Stimulated activated CD4-positive, alpha-beta T cell treated with anti-CD3 and anti-CD28 coated beads, Interleukin-1b, Interleukin-23, amount 100 ng/mL, for 48 hours (primary cell): ENCODE measurements around the gene PDIA2.
"Not testable (repeated sequence)": the region's sequence is repeated elsewhere in the genome, so short reads cannot be mapped to it uniquely, and the experiment has no call there.

Source experiments
- DNase-seq: peaks from one replicate; pipeline ENCODE4 v3.0.0-alpha.2; 2020

PDIA2 gene

DNA sequence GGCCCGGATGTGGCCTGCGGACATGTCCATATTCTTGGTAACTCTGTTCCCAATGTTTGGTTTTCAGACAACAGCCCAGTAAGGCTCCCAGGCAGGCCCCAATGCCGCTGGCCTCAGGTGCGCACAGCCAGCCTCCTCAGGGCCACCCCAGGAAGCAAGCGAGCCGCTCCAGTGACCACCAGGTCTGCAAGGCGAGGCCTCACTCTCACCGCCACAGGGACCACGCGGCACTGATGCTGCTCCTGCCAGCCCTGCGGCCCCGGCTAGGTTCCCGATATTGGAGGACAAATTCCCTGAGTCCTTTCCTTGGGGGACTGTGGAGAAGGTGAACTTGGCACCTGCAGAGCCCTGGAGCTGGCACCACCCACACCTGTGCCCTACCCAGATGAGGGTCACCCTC lies 19.0 kb downstream of the PDIA2 start:
- DNase-seq, result no peak

DNA sequence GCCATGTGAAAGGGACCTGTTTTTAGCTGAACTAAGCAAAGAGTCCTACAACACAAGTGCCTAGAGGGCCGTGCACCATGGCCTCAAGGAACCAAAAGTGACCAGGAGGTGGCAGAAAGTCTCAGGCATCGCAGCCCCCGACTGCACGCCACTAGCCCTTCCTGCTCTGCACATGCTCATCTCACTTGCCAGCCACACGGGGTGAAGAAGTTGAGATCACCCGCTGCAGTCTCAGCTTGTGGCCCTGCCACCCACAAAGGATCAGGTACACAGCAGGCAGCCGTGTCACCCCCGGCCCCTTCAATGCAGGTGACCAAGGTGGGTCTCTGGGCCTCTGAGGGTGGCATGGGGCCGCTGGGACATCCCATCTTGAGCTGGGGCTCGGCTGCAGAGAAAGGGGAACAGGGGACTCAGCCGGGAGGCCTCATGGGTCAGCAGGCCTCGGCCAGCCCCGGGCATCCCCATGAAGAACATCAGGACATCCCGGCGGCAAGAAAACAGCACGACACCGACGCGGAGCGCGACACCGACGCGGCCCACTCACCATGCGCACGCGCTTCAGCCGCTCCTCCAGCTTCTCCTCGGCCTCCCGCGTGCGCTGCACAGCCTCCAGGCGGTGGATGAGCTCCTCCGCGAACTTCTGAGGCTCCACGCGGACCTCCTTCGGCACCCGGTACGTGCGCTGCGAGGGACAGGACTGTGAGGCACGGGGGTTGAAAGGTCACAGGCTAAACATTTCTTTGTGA lies 21.0 kb downstream of the PDIA2 start:
- DNase-seq, result no peak

DNA sequence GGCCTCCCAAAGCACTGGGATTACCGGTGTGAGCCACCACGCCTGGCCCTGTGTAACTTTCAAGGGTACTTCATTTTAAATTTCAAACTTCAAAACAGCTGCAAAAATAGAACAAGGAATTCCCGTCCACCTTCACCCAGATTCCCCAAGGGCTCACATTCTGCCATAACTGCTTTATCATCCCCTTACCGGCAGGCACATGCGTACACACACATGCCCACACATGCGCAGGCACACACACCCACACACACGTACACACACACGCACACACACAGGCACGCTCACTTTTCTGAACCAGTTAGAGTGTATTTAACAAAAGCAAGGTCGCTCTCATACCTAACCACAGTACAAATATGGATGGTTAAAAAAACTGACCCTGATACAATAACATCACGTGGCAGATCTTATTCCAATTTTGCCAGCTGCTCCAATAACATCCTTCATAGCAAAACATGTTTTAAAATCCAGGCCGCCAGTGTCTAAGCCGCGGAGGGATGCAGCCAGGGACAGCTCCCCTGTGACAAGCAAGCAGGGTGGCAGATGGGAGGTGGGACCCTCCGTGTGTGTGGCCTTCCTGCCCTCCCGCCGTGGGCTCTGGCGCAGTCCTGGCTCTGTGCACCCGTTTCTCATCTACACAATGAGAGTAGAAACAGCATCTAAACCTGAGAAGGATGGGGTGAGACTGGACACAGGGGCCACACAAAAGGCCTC lies 23.1 kb downstream of the PDIA2 start:
- DNase-seq, result no peak

DNA sequence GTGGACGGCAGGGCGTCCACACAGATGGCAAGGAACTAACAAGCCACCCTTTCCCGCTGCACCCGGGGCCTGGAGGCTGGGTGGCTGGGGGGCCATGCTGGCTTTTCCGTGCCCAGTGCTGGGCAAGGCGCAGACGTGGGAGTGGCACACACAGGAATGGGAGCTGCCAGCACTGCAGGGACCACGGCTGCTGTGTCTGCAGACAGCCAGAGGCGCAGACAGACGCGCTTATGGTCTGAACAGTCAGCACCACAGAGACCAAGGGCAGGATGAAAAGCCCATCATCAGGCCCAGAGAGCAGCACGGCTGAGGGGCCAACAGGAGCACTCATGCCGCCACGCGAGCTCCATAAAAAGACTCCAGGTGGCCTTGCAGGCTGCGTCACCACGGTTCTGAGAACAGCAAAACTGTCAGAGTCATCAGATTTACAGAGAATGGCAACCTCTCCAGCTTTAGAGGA lies 24.0 kb downstream of the PDIA2 start:
- no peak for DNase-seq

DNA sequence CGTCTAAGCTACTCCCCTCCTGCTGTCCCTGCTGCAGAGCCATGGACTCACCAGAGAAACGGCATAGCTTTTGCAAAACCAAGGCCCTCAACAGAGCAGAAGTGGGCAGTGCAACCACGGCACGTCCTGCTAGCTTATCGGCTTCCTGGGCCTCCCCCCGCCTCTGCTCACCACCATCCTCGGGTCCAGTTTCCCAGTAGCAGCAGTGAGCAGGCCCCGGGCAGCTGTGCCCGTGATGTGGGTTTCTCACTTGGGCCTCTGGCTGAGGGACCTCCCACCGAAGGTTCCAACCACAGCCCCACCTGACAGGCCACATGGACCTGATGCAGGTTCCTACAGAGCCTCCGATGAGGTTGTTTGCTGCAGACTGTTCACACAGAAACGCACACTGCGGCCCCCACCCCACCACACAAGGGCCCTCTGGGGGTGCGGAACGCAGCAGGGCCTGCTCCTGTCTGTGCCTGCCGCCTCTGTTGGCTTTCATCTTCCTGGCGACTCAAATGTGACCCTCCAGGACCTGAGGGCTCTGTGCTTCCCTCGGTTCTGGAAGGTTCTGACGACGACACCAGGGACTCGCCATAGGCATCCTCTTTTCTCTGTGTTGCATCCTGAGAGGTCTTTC lies 24.8 kb downstream of the PDIA2 start:
- no peak for DNase-seq

DNA sequence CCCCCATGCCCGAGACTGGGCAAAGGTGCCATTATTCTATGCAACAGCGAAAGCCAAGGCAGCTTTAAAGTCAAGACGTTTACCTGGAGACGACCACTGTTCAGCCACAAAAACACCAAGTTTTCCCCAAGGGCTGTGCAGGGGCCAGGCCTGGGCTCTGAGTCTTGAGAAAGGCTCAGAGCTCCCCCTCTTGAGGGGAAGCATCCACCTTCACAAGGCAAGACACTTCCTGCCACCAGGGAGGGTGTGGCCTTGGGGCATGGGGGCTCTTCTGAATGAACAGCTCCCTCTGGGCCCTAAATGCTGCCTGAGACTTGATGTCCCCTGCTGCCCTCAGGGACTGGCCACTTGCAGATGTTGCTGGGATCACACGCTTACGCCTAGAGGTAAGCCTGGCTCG lies 26.5 kb downstream of the PDIA2 start:
- DNase-seq, result no peak

DNA sequence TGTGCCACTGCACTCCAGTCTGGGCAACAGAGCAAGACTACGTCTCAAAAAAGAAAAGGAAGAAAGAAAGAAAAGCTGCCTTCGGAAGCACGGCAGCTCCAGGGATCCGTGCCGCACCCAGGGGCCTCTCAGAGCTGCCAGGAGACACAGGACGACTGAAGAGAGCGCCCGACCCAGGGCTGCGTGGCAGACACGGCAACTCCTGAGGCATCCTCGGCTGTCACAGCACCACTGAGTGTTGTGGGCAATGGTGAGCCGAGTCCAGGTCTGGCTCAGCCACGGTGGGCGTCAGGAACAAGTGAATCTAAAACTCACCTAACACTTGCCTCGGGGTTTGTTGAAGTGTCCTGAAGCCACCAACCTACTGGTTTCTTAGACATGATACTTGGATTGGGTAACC lies 28.8 kb downstream of the PDIA2 start:
- DNase-seq, result no peak

DNA sequence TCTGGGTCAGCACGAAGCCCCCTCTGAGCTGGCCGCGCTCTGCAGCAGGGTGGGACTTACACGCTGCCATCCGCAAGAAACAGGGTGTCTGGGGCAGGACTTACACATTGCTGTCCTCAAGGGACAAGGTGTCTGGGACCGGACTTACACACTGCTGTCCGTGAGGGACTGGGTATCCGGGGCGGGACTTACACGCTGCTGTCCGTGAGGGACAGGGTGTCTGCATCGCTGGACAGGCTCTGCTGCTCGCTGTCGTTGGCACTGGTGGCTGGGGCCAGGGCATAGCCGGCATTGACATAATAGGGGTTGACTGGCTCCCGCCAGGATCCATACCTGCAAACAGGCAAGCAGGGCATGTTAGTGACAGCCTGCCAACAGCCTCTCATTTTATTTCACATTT lies 31.4 kb downstream of the PDIA2 start:
- no peak for DNase-seq

DNA sequence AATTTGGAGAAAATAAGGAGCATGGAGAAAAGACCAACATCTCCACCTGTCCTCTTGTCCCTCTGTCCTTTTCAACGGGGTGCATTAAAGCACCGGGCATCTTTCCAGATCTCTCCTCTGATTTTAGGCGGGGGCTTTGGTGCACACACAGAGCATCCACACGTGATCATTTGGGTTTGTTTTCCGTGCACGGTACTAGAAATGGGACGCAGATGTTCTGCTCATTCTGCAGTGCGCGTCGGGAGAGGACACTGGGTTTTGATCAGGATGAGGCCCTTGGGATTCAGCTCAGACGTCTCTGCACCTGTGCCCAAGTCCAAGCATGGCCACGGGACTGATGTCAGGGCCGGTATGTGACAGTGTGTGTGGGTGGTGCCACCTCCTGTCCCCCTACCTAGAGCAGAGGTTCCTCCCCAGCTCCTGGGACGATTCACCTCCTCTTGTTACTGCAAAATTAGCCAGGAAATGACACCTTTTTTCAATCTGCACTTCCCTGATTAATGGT lies 31.9 kb downstream of the PDIA2 start:
- no peak for DNase-seq

DNA sequence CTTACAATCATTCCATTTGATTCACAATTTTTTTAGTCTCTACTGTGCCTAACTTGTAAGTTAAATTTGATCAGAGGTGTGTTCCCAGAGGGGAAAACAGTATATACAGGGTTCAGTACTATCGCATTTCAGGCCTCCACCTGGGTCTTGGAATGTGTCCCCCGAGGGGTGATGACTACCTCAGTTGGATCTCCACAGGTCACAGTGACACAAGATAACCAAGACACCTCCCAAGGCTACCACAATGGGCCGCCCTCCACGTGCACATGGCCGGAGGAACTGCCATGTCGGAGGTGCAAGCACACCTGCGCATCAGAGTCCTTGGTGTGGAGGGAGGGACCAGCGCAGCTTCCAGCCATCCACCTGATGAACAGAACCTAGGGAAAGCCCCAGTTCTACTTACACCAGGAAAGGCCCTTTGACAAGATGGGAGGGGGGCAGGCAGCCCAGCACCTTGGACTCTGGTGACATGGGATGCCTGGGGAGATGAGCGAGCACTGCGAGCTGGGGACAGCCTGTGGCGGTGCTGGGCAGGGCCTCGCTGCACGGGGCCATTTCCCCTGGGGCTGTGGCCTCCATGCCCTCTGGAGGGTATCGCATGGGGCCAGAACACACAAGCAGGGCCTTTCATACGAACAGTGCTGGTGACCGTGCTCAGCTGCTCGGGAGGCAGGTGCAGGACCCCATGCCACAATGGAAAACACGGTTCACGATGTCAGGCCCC lies 33.9 kb downstream of the PDIA2 start:
- no peak for DNase-seq

DNA sequence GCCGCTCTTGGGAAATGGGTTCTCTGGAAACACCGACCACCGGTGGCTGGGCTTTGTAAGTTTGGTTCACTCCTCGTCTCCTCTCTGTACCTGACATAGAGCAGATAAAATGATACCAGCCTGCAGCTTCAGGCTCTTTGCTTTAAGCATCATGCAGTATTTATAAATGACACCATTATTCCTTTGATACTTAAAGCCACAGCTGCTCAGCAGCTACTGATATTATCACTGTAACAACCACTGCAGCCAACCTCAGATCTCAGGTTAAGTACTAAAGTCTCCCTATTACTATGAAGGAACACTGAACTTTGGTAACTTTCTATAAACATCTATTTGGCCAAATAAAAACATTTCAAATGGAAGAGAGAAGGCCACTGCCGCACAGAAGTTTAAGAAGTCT lies 34.6 kb downstream of the PDIA2 start:
- DNase-seq, result no peak

DNA sequence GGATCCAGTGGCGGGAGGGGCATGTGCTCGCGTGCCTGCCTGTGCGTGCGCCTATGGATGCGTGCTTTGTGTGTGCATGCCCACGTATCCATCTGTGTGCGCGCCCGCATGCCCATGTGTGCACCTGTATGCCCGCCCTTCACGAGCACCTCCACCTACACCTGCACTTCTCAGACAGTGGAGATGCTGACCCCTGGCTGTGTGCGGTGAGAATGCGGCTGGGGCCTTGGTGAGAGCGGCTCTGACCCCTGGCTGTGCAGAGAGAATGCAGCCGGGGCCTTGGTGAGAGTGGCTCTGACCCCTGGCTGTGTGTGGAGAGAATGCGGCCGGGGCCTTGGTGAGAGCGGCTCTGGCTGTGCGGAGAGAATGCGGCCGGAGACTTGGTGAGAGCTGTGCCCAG lies 35.7 kb downstream of the PDIA2 start:
- DNase-seq, result no peak

DNA sequence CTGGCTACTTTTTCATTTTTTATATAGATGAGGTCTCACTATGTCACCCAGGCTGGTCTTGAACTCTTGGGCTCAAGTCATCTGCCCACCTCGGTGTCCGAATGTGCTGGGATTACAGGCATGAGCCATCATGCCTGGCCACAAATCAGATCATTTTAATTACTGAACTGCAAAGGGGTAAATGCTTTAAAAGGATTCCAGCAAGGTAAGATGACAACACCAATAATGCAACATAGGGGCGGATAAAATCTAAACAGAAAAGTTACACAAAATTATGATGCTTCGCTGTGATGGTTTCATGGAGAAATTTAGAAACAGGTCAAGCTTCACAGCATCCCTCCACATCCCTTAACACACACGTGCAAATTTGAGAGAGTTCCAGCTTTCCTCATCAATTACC lies 37.2 kb downstream of the PDIA2 start:
- no peak for DNase-seq

DNA sequence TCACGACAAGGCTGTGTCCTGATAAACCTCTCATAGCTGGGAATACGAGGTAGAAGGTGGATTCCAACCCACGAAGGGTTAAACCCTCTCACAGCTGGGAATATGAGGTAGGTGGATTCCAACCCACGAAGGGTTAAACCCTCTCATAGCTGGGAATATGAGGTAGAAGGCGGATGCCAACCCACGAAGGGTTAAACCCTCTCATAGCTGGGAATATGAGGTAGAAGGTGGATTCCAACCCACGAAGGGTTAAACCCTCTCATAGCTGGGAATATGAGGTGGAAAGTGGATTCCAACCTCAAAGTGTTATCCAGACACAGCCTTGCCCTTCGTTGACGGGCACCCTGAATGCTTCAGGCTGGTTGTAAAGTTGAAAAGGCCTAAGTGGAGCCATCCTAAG lies 38.6 kb downstream of the PDIA2 start:
- DNase-seq, result no peak

DNA sequence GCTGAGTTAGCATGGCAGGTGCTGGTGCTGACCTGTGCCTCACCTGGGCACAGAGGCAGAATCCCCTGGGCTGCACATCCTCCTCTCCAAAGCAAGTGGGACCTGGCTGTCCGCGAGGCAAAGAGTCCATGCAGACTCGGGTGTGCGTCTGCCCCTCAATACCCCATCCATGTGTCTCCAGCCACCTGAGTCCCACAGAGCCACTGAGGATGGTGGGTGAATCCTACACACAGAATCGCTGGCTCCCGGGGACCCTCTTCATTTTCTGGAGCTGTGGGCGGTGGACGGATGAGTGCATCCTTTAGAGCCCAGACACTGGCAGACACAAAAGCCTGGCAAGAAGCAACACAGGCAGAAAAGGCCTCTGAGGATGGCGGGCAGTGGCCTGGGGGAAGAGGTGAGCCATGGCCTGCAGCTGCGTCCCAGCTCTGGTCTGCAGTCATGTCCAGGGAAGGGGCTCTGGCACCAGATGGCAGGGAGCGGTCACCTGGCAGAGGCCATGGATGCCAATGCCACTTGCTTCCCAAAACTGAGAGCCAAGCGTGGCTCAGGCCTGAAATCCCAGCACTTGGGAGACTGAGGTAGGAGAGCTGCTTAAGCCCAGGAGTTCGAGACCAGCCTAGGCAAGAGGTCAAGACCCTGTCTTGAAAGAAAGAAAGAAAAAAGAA lies 39.6 kb downstream of the PDIA2 start:
- no peak for DNase-seq

DNA sequence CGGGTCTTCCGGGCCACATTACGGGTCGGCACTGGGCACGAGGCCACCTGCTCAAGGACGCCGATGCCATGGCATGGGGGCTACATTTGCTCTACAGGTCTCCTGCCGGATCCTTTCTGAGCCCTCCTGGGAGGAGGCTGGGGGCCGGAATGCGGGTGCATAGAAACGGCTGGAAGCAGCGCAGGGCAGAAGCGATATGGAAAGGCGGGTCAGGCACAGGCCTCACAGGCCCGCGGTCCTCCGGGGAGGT lies 41.2 kb downstream of the PDIA2 start:
- no peak for DNase-seq

DNA sequence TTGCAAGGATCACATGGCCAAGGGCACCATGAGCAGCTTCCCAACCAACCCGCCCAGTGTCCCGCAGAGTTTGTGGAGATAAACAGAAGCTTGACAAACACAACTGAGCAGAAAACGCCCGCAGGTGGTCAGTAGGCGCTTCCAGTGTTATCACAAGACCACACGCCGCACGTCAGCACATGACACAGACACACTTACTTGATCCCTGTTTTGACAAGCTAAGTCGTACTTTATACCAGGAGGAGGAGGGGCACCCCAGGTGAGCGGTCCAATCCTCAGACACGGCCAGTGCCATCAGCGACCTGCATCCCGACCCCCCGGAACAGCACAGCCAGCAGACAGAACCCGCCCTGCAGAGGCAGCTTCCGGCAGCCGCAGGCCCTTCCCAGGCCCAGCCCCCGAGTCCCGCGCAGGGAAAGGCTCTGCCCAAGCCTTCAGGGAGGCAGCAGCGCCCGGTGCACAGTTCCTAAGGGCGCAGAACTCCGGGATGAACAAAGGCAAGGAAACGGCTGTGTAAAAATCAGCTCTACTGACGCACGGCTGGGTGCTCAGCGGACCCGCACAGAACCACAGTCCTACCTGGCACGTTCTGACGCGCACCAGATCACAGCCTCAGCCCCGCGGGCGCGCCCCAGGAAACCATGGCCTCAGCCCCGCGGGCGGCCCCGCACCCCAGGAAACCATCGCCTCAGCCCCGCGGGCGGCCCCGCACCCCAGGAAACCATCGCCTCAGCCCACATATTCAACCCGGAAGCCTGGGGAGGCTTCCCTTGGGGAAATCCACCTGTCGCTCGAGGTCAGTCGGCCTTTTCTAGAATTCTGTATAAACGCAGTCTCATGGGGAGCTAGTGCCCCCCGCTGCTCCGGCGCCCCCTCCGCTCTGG lies 41.7 kb downstream of the PDIA2 start:
- DNase-seq, result peak; percentile 33

DNA sequence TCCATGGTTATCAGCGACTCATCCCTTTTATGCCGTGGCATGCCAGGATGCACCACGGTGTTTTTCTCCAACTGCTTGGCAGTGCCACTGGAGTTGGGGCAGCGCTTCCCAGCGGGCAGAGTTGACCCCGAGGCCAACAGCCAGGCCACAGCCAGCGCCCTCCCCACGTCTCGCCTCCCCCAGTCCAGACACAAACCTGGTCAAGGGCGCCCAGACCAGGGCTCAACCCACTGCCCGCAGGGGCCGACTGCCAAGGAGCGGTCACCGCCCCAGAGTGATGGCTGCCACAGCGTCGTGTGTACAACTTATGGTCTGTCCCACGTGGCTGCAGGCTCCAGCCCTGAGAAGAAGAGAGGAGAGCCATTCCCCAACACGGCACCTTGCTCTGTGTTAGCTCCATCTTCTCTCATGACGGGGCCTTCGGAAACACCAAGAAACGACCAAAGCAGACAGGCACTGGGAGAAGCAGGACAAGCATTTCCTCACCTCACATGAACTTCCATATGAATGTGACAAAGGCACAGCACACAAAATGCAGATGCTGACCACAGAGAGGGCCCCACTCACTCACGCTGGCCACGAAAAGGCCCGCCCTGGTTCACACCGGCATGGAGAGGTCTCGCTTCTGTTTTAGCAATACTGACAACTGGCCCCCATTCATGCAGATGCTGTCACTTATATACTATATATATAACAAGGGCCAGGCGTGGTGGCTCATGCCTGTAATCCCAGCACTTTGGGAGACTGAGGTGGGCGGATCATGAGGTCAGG lies 42.6 kb downstream of the PDIA2 start:
- no peak for DNase-seq

DNA sequence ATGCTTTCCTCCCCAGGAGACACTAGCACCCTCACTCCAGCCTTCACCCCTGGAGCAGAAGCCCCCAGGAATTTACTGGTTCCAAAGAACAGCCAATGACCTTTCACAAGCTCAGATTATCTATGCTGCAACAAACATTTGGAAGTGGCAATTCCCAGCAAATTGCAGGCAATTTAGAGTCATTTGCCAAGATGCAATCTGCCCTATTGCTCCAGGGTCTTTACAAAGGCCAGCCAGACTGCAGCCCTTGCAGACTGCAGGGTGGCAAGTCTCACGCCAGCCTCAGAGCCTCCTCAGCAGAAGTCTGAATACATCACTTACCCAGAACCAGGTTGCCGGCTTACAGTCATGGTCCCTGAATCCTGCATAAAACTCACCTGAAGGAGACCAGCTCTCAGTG lies 47.8 kb downstream of the PDIA2 start:
- DNase-seq, result no peak

DNA sequence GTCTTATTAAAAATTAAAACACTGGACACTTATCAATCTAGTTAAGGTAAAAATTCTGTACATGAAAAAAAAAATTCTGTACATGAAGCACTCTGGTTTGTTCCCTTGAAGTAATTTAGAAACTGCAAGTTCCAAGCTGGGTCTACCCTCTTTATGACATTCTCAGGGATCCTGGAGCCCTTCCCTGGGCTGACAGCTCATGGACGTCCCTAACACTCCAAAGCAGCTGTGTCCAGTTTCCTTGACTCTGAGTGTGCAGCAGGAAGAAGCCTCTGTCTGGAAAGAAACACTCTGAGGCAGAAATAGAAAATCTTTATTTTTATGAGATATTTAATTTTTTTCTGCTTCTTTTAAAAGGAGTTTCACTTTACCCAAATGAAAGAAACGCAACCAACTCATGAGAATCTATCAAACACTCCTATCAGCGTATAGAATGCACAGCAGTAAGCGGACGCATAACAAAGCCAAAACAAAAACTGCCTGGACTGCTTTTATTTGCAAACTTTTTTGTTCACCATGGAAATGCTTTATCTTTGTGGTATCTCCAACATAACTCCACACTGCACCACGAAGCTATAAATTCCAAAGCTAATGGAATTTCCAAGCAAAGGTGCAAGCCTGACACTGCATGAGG lies 48.3 kb downstream of the PDIA2 start:
- DNase-seq, result not testable (repeated sequence)
